NCI-H748 (cell line): ENCODE data around the gene SEMA3F.

Source experiments
- DNase-seq: peaks from one replicate; lab custom pipeline; 2025; ENCODE audit not compliant: unreplicated experiment; lab: John Stamatoyannopoulos, UW

SEMA3F gene

GRCh38 chr3:50132421-50133282 is 22.5 kb upstream of the SEMA3F start:
- peak; percentile 15 for DNase-seq

GRCh38 chr3:50133283-50133615 is 21.9 kb upstream of the SEMA3F start:
- DNase-seq, result no peak

- no peak for DNase-seq
Observed at GRCh38 chr3:50134367-50134766, 20.8 kb upstream of the SEMA3F start.

GRCh38 chr3:50135964-50136363 is 19.2 kb upstream of the SEMA3F start:
- no peak for DNase-seq

GRCh38 chr3:50136714-50137405 is 18.3 kb upstream of the SEMA3F start:
- no peak for DNase-seq

GRCh38 chr3:50137531-50137930 is 17.6 kb upstream of the SEMA3F start:
- no peak for DNase-seq

- peak; percentile 10 for DNase-seq
Observed at GRCh38 chr3:50138266-50139200, 16.6 kb upstream of the SEMA3F start.

GRCh38 chr3:50139308-50139707 is 15.8 kb upstream of the SEMA3F start:
- no peak for DNase-seq

GRCh38 chr3:50139718-50140423 is 15.3 kb upstream of the SEMA3F start:
- no peak for DNase-seq

- DNase-seq, result no peak
Observed at GRCh38 chr3:50140990-50141389, 14.1 kb upstream of the SEMA3F start.

- no peak for DNase-seq
Observed at GRCh38 chr3:50146316-50146901, 8.7 kb upstream of the SEMA3F start.

- no peak for DNase-seq
Observed at GRCh38 chr3:50147016-50147415, 8.1 kb upstream of the SEMA3F start.

GRCh38 chr3:50147447-50147846 is 7.7 kb upstream of the SEMA3F start:
- DNase-seq, result no peak

- DNase-seq, result no peak
Observed at GRCh38 chr3:50147861-50148260, 7.3 kb upstream of the SEMA3F start.

GRCh38 chr3:50150404-50150750 is 4.7 kb upstream of the SEMA3F start:
- DNase-seq, result no peak

- DNase-seq, result no peak
Observed at GRCh38 chr3:50150863-50151686, 4.0 kb upstream of the SEMA3F start.

GRCh38 chr3:50151728-50152127 is 3.4 kb upstream of the SEMA3F start:
- DNase-seq, result no peak

- DNase-seq, result no peak
Observed at GRCh38 chr3:50153782-50154475, 1.2 kb upstream of the SEMA3F start.

GRCh38 chr3:50154476-50154839 is 666 bp upstream of the SEMA3F start:
- peak; percentile 74 for DNase-seq
